Coronary artery (tissue), 2 donors: ENCODE data around the gene ADGRL3.
"Not testable (repeated sequence)": the region's sequence is repeated elsewhere in the genome, so short reads cannot be mapped to it uniquely, and the experiment has no call there.

Source experiments
- DNase-seq: peaks from one replicate; pipeline ENCODE4 v3.0.0-alpha.2; 2017; ENCODE audit warnings: low spot score
- H3K27ac ChIP-seq, 2 donors: fragments of 200-600 bp; sonication (generic); one replicate each; pipeline ENCODE4 v1.5.1; 2016 to 2019
- H3K4me3 ChIP-seq: fragments of 200-600 bp; sonication (generic); 2 replicates; pipeline ENCODE4 v1.5.1; 2016; ENCODE audit warnings: mild to moderate bottlenecking, moderate library complexity
- CTCF ChIP-seq: fragments of 200-600 bp; sonication (generic); IDR thresholded peaks from one replicate; pipeline ENCODE4 v1.5.1; 2019; ENCODE audit warnings: antibody characterized with exemption

The ADGRL3 gene

GRCh38 chr4:61379406-61379805, 179.3 kb downstream of the ADGRL3 start:
- TF ChIP-seq CTCF = no peak
- Histone ChIP-seq H3K27ac (no peak overlapping the region), H3K4me3 (no peak overlapping the region)
- DNase-seq = no peak

- no peak for DNase-seq
- H3K27ac ChIP-seq = no peak overlapping the region
- no peak overlapping the region for H3K4me3 ChIP-seq
- TF ChIP-seq CTCF = no peak
Observed at GRCh38 chr4:61380865-61381264, 180.7 kb downstream of the ADGRL3 start.

- H3K4me3 ChIP-seq = no peak overlapping the region
- no peak for TF ChIP-seq CTCF
- DNase-seq = no peak
- H3K27ac ChIP-seq = no peak overlapping the region
Observed at GRCh38 chr4:61385256-61385655, 185.1 kb downstream of the ADGRL3 start.

GRCh38 chr4:61387372-61387771, 187.2 kb downstream of the ADGRL3 start:
- DNase-seq, H3K4me3 ChIP-seq, H3K27ac ChIP-seq: not testable (repeated sequence)

- H3K27ac ChIP-seq = no peak overlapping the region
- no peak overlapping the region for H3K4me3 ChIP-seq
- TF ChIP-seq CTCF = no peak
- DNase-seq = no peak
Observed at GRCh38 chr4:61389640-61390039, 189.5 kb downstream of the ADGRL3 start.

GRCh38 chr4:61395754-61396153, 195.6 kb downstream of the ADGRL3 start:
- no peak overlapping the region for H3K4me3 ChIP-seq
- H3K27ac ChIP-seq = no peak overlapping the region
- DNase-seq = no peak
- TF ChIP-seq CTCF = no peak

GRCh38 chr4:61397174-61397573, 197.0 kb downstream of the ADGRL3 start:
- Histone ChIP-seq H3K4me3 (no peak overlapping the region), H3K27ac (no peak overlapping the region)
- TF ChIP-seq CTCF = no peak
- no peak for DNase-seq

- DNase-seq = no peak
- no peak overlapping the region for H3K4me3 ChIP-seq
- no peak overlapping the region for H3K27ac ChIP-seq
- no peak for TF ChIP-seq CTCF
Observed at GRCh38 chr4:61400439-61401038, 200.4 kb downstream of the ADGRL3 start.
